Head of caudate nucleus (tissue), 42 donors: ENCODE data around the gene KIAA1671.
A peak's percentile ranks its signal among the peaks of the same experiment; 100 is the strongest.

Source experiments
- DNase-seq, 42 donors: peaks; one replicate each; pipeline versions ENCODE4 v3.0.0 to v3.0.0-alpha.2; 2020 to 2021; ENCODE audit warnings: mixed read lengths in 7 of 42
- intact Hi-C: fragments of 100-400 bp; cut with DNase I; formaldehyde crosslinking; loops from one replicate; pipeline ENCODE4 v1.15.0; 2022

The KIAA1671 gene

DNA sequence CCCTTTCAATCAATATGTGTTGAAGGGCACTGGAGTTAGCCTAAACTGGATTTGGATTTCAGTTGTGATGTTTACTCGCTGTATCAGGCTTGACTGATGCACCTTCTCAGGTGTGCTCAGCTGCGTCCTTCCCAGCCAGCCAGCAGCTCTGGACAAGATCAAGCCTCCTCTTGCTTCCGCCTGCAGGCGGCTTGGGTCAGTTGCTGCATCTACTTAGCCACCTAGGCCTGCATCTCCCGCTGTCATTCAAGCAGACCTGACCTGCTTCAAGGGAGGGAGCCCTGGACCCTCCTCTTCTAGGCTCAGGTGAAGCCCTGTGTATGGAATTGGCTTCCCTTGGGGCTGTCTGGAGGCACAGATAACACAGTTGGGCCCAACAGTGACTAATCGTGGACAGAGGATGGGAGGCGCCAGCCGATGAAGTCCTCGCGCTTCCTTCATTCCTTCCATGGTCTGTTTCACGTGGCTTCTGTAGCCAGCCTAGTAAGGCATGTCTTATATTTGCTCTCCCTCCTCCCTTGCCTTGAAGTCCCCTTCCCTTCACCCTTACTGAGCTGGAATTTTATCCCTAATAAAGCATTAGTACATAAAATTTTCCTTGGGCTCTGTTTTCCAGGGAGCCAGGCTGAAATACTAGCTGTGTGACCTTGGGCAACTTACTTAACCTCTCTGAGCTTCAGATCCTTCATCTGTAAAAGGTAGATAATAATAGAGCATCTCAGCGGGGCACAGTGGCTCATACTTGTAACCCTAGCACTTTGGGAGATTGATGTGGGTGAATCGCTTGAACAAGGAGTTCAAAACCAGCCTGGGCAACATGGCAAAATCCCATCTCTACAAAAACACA is 3.9 kb upstream of the KIAA1671 start:
- no peak for DNase-seq
- intact Hi-C loops, result no loop called here

- intact Hi-C loops, result loop anchor here (5.0 kb wide), 1 partner anchor 97 kb away; no protein-coding TSS in a partner anchor
- DNase-seq, result peak in 34 of 42 donors; percentile 8 to 71 (median 42)
Measured at GRCh38 chr22:24950272-24950902, 2.1 kb upstream of the KIAA1671 start.

DNA sequence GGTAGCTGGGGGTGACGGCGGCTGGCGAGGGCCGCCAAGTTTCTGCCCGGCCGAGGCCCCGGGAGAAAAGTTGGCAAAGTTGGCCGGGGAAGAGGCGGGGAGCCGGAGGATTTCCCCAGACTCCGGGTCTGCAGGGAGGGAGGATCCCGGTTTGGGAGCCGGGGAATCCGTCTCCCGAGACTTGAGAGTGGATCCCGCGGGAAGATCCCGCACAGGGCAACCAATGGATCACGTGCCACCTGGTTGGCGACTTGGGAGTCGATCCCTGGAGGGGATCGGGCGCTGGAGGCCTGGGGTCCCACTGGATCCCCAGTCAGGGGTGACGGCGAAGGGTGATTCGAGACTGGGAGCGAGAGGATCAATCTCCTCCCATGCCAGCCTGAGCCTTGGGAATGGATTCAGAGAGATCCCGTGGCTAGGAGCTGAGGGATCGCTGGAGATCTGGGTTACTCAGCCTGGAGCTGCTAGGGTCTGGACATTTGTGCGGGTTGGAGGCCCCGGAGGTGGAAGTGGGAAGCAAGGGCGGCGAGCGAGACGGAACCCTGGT is 394 bp downstream of the KIAA1671 start:
- DNase-seq, result peak in 36 of 42 donors; percentile 24 to 73 (median 52)
- intact Hi-C loops, result loop anchor here (5.0 kb wide), 1 partner anchor 94 kb away; no protein-coding TSS in a partner anchor

- intact Hi-C loops, result loop anchor here (5.0 kb wide), 1 partner anchor 94 kb away; no protein-coding TSS in a partner anchor
- DNase-seq, result peak in 2 of 42 donors; percentile 4 to 50
Measured at GRCh38 chr22:24953384-24954113, 1.0 kb downstream of the KIAA1671 start.

- DNase-seq, result no peak
- intact Hi-C loops, result loop anchor here (5.0 kb wide), 1 partner anchor 93 kb away; no protein-coding TSS in a partner anchor
Measured at GRCh38 chr22:24954114-24954463, 1.6 kb downstream of the KIAA1671 start.

DNA sequence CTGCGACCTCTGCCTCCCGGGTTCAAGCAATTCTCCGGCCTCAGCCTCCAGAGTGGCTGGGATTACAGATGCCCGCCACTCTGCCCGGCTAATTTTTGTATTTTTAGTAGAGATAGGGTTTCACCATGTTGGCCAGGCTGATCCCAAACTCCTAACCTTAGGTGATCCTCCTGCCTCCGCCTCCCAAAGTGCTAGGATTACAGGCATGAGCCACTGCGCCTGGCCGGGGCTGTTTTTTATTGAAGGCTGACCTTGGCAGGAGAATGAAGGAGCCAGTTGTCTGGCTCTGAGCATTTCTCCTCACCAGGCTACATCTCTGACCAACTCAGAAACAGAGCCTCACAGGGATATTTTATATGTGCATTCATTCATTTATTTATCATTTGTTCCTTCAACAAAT is 2.3 kb downstream of the KIAA1671 start:
- DNase-seq, result no peak
- intact Hi-C loops, result loop anchor here (5.0 kb wide), 1 partner anchor 92 kb away; no protein-coding TSS in a partner anchor

DNA sequence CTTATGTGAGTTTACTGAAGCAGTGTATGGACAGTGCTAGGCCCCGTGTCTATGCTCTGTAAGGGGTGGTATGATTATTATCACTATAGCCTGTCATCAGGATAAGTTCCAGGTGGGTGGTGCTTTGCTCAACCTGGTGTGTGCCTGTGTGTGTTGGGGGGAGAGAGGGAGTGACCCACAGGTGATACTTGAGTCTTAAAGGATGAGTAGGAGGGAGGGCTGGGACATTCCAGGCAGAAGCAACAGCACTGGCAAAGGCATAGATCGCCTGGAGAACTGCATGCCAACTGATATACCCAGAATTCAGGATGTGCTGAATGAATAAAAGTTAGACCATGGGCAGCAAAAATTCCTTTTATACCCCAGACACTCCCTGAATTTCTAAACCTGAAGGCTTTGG is 4.5 kb downstream of the KIAA1671 start:
- no peak for DNase-seq
- intact Hi-C loops, result no loop called here

- intact Hi-C loops, result no loop called here
- no peak for DNase-seq
Measured at GRCh38 chr22:24961217-24961844, 8.8 kb downstream of the KIAA1671 start.

DNA sequence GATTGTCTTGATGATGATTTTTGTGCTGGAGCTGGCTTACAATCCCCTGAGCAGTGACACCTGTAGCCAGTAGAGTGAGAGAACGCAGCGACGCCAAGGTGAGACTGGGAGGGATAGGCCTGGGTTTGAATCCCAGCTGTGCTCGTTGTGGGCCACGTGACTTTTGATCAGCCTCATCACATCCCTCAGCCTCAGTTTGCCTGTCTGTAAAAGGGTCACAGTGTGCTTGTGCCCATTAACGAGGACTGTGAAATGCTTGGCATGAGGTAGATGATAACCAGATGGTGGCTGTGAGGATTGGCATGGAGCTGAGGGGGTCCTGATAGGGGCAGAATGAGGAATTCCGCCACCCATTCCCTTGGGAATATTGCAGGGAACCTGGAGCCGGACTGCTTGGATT is 9.6 kb downstream of the KIAA1671 start:
- no peak for DNase-seq
- intact Hi-C loops, result no loop called here

GRCh38 chr22:24962835-24963234 is 10.3 kb downstream of the KIAA1671 start:
- no peak for DNase-seq
- intact Hi-C loops, result no loop called here

GRCh38 chr22:24964441-24964840 is 11.9 kb downstream of the KIAA1671 start:
- no peak for DNase-seq
- intact Hi-C loops, result no loop called here

GRCh38 chr22:24965822-24966626 is 13.5 kb downstream of the KIAA1671 start:
- peak in 3 of 42 donors; percentile 30 to 45 (median 36) for DNase-seq

DNA sequence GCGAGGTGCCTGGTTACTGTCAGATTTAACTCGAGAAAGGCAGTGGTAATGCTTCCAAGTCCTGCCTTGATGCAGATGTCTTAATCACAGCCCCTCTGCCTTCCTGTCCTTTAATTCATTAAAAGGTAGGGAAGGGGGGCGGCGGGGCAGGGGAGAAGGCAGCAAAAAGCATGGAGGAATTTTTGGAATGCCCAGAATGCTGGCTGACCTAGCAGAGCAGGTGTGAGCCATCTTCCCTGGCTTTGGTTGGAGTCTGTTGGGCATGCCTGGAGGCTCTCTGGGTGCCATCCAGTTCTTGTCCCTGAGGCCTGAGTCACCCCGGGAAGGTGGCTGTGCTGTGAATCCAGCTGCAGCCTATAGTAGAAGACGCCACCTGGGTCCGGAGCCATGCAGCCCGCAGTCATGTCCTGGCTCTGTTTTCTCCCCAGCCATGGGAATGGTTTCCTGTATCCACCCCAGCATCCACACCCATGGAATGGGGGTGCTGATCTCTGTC is 15.6 kb downstream of the KIAA1671 start:
- intact Hi-C loops, result no loop called here
- no peak for DNase-seq

More at GRCh38 chr22:24965822-24966626, 13.5 kb downstream of the KIAA1671 start:
- intact Hi-C loops, result no loop called here

DNA sequence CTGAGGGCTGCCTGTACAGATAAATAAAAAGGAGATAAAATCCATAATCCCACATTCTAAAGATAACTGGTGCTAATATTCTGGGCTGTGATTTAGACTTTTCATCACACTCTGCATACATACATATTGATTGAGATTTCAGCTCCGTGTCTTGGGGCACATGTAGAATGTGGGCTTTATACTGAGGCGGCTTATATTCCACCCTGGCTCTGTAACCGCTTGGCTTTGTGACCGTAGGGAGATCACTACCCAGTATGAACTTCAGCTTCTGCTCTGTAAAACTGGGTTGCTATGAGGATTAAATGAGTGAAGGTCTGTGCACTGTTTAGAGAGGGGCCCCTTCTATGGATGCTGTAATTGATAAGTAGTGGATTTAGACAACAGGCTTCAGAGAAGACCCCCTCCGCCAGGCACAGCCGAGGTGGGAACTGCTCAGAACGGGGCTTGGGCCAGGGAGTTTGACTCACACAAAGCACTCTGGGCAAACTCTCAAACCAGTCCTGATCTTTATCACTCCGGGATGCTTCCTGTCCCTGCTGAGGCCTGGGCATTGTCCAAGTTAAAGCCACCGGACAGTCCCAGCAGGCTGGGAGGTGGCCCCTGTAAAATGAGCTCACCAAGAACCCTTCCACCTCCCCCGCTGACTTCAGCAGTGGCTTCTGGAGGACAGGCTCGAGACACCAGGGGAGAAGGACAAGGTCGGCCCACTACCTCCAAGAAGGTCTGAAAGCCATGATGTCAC is 17.2 kb downstream of the KIAA1671 start:
- DNase-seq, result no peak
- intact Hi-C loops, result no loop called here

DNA sequence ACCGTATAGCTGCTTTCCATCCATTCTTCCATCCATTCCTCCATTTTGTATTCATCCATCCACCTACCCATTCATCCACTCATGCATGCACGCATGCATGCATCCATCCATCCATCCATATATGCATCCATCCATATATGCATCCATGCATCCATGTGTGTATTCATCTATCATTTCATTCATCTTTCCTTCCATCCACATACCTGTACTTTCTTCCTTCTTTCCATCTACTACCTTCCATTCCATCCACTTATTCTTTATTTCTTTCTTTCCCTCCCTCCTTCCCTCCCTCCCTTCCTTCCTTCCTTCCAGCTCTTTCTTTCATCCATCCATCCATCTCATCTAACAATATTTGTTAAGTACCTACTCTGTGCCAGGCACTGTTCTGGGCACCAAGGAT is 19.9 kb downstream of the KIAA1671 start:
- no peak for DNase-seq
- intact Hi-C loops, result no loop called here

GRCh38 chr22:24973872-24974271 is 21.4 kb downstream of the KIAA1671 start:
- DNase-seq, result no peak

GRCh38 chr22:24975125-24975640 is 22.7 kb downstream of the KIAA1671 start:
- no peak for DNase-seq
- intact Hi-C loops, result no loop called here

More at GRCh38 chr22:24973872-24974271, 21.4 kb downstream of the KIAA1671 start:
- intact Hi-C loops, result no loop called here
